HEK293T (cell line): ENCODE measurements around the gene SLC22A2.

ENCODE experiments used
- CTCF ChIA-PET: fragments of 350-600 bp; formaldehyde crosslinking; extraction: SDS; loops from one replicate; lab custom pipeline; 2021; ENCODE audit warnings: antibody characterized with exemption, inconsistent platforms; lab: Yijun Ruan, JAX
- POLR2A ChIA-PET: fragments of 350-600 bp; formaldehyde crosslinking; extraction: SDS; loops from one replicate; lab custom pipeline; 2020; ENCODE audit warnings: antibody characterized with exemption, inconsistent platforms; lab: Yijun Ruan, JAX
- DNase-seq: peaks from one replicate; pipeline ENCODE4 v3.0.0; 2012; ENCODE audit warnings: mixed read lengths; ENCODE audit errors: extremely low spot score
- ARNT ChIP-seq: fragments of 450-650 bp; IDR thresholded peaks from 2 replicates; pipeline ENCODE4 v1.6.1; 2017; ENCODE audit warnings: mild to moderate bottlenecking
- BHLHE40 ChIP-seq: fragments of 450-650 bp; IDR thresholded peaks from 2 replicates; pipeline ENCODE4 v1.6.1; 2016; ENCODE audit warnings: mild to moderate bottlenecking, moderate library complexity, borderline replicate concordance
- CTBP1 ChIP-seq: fragments of 450-650 bp; IDR thresholded peaks from 2 replicates; pipeline ENCODE4 v1.6.1; 2016; ENCODE audit warnings: borderline replicate concordance
- ELF4 ChIP-seq: fragments of 450-650 bp; IDR thresholded peaks from 2 replicates; pipeline ENCODE4 v1.6.1; 2017; ENCODE audit warnings: antibody characterized with exemption
- FOXA1 ChIP-seq: fragments of 450-650 bp; IDR thresholded peaks from 2 replicates; pipeline ENCODE4 v1.6.1; 2016; ENCODE audit warnings: mild to moderate bottlenecking
- FOXK2 ChIP-seq: fragments of 450-650 bp; IDR thresholded peaks from 2 replicates; pipeline ENCODE4 v1.6.1; 2016; ENCODE audit warnings: mild to moderate bottlenecking
- FOXM1 ChIP-seq: fragments of 450-650 bp; IDR thresholded peaks from 2 replicates; pipeline ENCODE4 v1.6.1; 2017; ENCODE audit warnings: mild to moderate bottlenecking, borderline replicate concordance
- HDGF ChIP-seq: fragments of 450-650 bp; IDR thresholded peaks from 2 replicates; pipeline ENCODE4 v1.6.1; 2017; ENCODE audit warnings: antibody characterized with exemption, borderline replicate concordance
- L3MBTL2 ChIP-seq: fragments of 450-650 bp; conservative IDR thresholded peaks from 2 replicates; pipeline ENCODE4 v1.6.1; 2016; ENCODE audit warnings: mild to moderate bottlenecking
- LEF1 ChIP-seq: fragments of 450-650 bp; IDR thresholded peaks from 2 replicates; pipeline ENCODE4 v1.6.1; 2017; ENCODE audit warnings: mild to moderate bottlenecking, borderline replicate concordance
- NFRKB ChIP-seq: fragments of 450-650 bp; IDR thresholded peaks from 2 replicates; pipeline ENCODE4 v1.6.1; 2016; ENCODE audit warnings: mild to moderate bottlenecking, moderate library complexity
- SP1 ChIP-seq: fragments of 450-650 bp; IDR thresholded peaks from 2 replicates; pipeline ENCODE4 v1.6.1; 2017
- SUZ12 ChIP-seq: fragments of 450-650 bp; IDR thresholded peaks from 2 replicates; pipeline ENCODE4 v1.6.1; 2016; ENCODE audit warnings: mild to moderate bottlenecking
- TARDBP ChIP-seq: fragments of 450-650 bp; IDR thresholded peaks from 2 replicates; pipeline ENCODE4 v1.6.1; 2016
- ZNF384 ChIP-seq: fragments of 450-650 bp; IDR thresholded peaks from 2 replicates; pipeline ENCODE4 v1.6.1; 2016
- TF ChIP-seq, protein P1 (sequence below): fragments of 450-650 bp; IDR thresholded peaks from 2 replicates; pipeline ENCODE4 v1.6.1; 2016

The SLC22A2 gene

DNA sequence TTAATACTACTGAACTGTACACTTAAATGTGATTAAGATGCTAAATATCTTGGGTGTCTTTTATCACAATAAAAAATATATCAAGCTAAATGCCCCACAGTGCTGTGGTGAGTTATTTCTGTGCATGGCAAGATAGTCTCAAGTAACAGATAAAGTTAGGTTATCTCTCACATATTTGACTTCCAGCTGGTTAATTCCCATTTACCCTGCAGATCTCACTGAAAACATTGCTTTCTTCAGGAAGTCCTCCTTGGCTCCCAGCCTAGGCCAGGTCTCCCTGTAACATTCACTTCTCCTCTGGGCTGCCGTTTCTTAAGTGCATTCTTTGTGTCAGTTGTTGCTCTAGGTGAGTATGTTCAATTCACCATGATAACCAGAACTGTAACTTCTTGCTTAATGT lies 77.9 kb downstream of the SLC22A2 start:
- POLR2A ChIA-PET: no interaction called here
- CTCF ChIA-PET: no interaction called here
- no peak for TF ChIP-seq L3MBTL2
- no peak for TF ChIP-seq SUZ12
- TF ChIP-seq FOXM1: no peak
- TF ChIP-seq NFRKB: no peak
- no peak for TF ChIP-seq ZNF384
- TF ChIP-seq, protein P1, sequence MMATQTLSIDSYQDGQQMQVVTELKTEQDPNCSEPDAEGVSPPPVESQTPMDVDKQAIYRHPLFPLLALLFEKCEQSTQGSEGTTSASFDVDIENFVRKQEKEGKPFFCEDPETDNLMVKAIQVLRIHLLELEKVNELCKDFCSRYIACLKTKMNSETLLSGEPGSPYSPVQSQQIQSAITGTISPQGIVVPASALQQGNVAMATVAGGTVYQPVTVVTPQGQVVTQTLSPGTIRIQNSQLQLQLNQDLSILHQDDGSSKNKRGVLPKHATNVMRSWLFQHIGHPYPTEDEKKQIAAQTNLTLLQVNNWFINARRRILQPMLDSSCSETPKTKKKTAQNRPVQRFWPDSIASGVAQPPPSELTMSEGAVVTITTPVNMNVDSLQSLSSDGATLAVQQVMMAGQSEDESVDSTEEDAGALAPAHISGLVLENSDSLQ: no peak
- no peak for TF ChIP-seq ELF4
- TF ChIP-seq SP1: no peak
- no peak for TF ChIP-seq HDGF
- TF ChIP-seq ARNT: no peak
- no peak for TF ChIP-seq CTBP1
- TF ChIP-seq BHLHE40: no peak
- no peak for TF ChIP-seq FOXA1
- no peak for TF ChIP-seq LEF1
- no peak for DNase-seq

DNA sequence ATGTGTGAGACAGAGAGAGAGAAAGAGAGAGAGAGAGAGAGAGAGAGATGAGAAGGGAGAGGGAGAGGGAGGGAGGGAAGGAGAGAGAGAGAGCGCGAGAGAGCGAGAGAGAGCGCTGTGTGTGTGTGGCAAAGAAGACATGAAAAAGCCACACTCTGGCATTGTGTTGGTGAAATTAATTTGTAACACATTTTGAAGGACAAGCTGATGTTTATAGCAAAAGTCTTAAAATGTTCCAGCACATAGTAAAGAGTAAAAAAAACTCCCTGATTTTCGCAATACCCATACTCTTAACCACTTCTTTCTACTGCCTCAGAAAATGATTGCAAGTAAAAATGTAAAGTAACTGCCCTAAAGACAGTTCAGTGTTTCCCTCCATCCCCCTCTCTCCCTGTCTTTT lies 80.3 kb downstream of the SLC22A2 start:
- ChIA-PET POLR2A (no interaction called here), CTCF (interaction anchor here (0.6 kb wide), 1 partner anchor 317 kb away, joined by 4 read pairs; no protein-coding TSS in a partner anchor)
- no peak for DNase-seq

DNA sequence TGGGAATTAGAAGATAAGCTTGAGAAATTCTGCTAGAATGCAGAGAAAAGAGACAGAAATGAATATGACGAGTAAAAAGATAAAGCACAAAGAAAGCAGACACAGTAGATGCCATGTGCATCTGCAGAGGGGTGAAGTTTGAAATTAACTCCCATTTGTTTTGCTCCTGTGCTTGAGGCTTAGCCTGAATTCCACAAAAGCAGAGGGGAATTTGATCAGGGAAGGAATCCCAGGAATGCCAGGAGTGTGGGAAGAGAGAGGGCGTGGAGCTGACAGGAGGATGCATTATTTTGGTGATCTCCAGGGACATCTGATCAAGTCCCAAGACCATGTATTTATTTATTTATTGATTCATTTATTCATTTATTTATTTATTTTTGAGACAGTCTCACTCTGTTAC lies 81.4 kb downstream of the SLC22A2 start:
- ChIA-PET POLR2A (no interaction called here), CTCF (no interaction called here)
- TF ChIP-seq FOXA1: no peak
- TF ChIP-seq LEF1: no peak
- TF ChIP-seq FOXM1: no peak
- no peak for TF ChIP-seq TARDBP
- no peak for TF ChIP-seq CTBP1
- no peak for TF ChIP-seq ELF4
- TF ChIP-seq ARNT: no peak
- no peak for TF ChIP-seq SP1
- no peak for TF ChIP-seq ZNF384
- no peak for TF ChIP-seq L3MBTL2
- no peak for TF ChIP-seq BHLHE40
- no peak for DNase-seq

More for the DNA sequence above, 80.3 kb downstream of the SLC22A2 start:
- TF ChIP-seq HDGF (no peak), LEF1 (no peak), FOXA1 (no peak), FOXM1 (no peak), ELF4 (no peak), ARNT (no peak), NFRKB (no peak), CTBP1 (no peak), ZNF384 (no peak)
- TF ChIP-seq, protein P1: no peak

DNA sequence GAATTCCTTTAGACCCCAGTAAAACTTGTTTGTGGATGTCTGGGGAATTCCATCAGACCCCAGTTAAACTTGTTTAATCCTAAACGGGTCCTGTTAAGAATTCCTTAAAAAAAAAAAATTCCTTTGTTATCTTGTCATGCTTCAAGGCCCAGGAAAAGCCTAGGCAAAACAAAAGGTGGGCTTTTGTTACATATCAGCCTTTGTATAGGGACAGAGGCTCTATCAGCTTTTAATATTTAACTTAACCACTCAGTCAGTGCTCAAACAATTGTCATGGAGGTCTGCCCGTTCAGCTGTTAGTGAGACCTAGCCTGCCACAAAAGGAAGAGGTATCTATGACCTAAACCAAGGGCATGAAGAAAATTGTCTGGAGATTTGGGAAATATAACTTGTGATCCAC lies 83.9 kb downstream of the SLC22A2 start:
- TF ChIP-seq ZNF384 (no peak), HDGF (no peak), SP1 (no peak), CTBP1 (no peak)
- CTCF ChIA-PET: no interaction called here
- POLR2A ChIA-PET: no interaction called here
- no peak for DNase-seq

DNA sequence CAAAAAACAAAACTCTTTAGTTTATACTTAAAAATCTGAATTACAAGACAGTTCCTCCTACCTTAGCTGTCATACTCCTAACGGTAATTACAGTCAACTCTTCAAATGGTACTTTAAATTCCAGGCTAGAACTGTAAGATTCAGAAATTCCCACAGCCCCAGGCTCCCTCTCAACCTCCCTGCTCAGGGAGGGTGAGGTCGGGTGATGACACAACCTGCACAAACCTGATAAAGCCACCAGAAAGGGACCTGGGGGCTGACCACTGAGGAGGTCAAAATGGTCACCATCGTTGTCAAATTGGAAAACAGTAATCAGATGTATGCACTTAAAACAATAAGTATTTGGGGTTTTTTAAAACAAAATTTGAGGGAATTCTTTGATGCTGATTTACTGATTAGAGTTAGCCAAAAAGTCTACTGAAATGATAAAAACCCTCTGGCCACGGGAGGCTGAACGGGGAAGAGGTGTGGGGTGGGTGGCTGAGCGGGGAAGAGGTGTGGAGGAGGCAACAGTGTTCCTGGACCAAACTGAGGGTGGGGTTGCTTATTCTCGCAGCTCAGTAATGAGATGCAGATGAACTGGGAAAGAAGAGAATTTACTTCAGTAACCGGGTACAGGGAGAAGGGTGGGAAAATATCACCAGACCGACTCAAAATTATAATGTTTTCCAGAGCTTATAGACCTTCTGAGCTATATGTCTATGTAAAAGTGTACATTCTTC lies 84.7 kb downstream of the SLC22A2 start:
- ChIA-PET POLR2A (no interaction called here), CTCF (no interaction called here)
- DNase-seq: no peak
- no peak for TF ChIP-seq FOXK2
- no peak for TF ChIP-seq TARDBP
- no peak for TF ChIP-seq LEF1
- no peak for TF ChIP-seq SUZ12
- TF ChIP-seq, protein P1: no peak
- TF ChIP-seq FOXA1: no peak
- no peak for TF ChIP-seq ARNT
- TF ChIP-seq HDGF: no peak
- no peak for TF ChIP-seq L3MBTL2
- TF ChIP-seq CTBP1: no peak
- TF ChIP-seq SP1: no peak
- TF ChIP-seq FOXM1: no peak
- TF ChIP-seq ELF4: no peak
- no peak for TF ChIP-seq NFRKB
- no peak for TF ChIP-seq BHLHE40
- no peak for TF ChIP-seq ZNF384

DNA sequence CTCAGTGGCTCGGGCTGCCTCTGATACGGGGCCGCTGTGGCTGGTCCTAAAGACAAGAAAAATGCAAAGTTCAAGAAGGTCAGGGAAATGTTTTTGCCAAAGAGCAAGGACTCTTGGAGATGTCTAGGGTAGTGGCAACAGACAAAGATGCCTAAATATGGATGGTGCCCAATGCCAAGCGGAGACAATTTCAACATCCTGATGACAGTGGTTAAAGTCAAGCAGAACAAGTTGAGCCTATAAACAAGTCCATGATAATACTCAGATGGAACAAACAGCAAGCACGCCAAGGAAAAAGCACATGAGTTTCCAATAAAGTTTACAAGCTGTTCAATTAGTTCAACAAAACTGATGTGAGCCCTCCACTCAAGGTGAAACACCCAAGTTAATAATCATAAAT lies 85.9 kb downstream of the SLC22A2 start:
- no peak for DNase-seq
- TF ChIP-seq FOXA1: no peak
- no peak for TF ChIP-seq ZNF384
- TF ChIP-seq FOXK2: no peak
- TF ChIP-seq TARDBP: no peak
- TF ChIP-seq LEF1: no peak
- no peak for TF ChIP-seq SP1
- no peak for TF ChIP-seq NFRKB
- no peak for TF ChIP-seq L3MBTL2
- TF ChIP-seq HDGF: no peak
- TF ChIP-seq BHLHE40: no peak
- TF ChIP-seq FOXM1: no peak
- TF ChIP-seq, protein P1: no peak
- no peak for TF ChIP-seq CTBP1
- no peak for TF ChIP-seq ELF4
- no peak for TF ChIP-seq ARNT
- no peak for TF ChIP-seq SUZ12
- POLR2A ChIA-PET: no interaction called here
- CTCF ChIA-PET: no interaction called here
